ENCODE data around the gene PDE2A. TPM values are rescaled to one million over a fixed set of nuclear protein-coding genes. Genes with fewer than 3 reads are reported as not detected.

Gene PDE2A
- total and polyA plus RNA-seq, 2 of the 4 experiments (the other 2 are of a cell fraction): 0.02 TPM; not detected in 1

DNA sequence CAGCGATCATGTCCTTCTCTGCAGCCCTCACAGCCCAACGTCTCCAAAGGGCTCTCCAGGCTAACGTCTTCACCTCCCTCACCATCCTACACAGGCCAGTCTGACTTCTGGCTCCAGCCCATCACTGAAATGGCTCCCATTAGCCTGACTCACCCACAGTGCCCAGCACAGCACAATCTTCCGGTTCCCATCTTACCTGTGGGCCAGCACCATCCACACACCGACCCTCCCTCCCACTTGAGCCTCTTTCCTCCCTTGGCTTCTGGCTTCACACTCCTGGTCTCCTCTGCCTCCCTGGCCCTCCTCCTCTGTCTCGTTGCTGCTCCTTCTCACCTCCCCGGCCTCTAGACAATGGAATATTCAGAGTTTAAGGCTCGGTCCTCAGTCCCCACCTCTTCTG, 51.2 kb downstream of the PDE2A start:
- H3K79me1 ChIP-seq (ENCODE audit: low read depth in 1 of 2, low read length in 2 of 2): no peaks in the 10 kb centered on the region
- H3K56ac ChIP-seq (ENCODE audit: extremely low read depth, insufficient read depth, low read length): no peak overlapping the region
- CTCF ChIA-PET: no interaction called here
- H3K9me1 ChIP-seq (ENCODE audit: insufficient read depth, low read length): no peaks in the 10 kb centered on the region
- DNase-seq: no peak
- H4K20me1 ChIP-seq (ENCODE audit: insufficient read depth, low read length): no peaks in the 10 kb centered on the region
- no peak overlapping the region for H2BK15ac ChIP-seq (ENCODE audit: low read depth, low read length)
- no peak overlapping the region for H3K14ac ChIP-seq (replicated peaks; ENCODE audit: low read depth, low read length)
- no TSS peak for BruUV-seq (replicated peaks)
- in situ Hi-C loops (cut with MboI; ENCODE audit: low sequenced_read_pairs) (no loop called here), intact Hi-C loops (cut with micrococcal nuclease) (no loop called here), dilution Hi-C loops (cut with HindIII; ENCODE audit: low sequenced_read_pairs, unreplicated experiment) (no loop called here)
- H3K4ac ChIP-seq (ENCODE audit: low read depth, low read length): no peak overlapping the region
- peaks cover 61% of the 10 kb centered on the region for H3K27me3 ChIP-seq (ENCODE audit: control insufficient read depth, insufficient read depth, low read length)
- H3K4me2 ChIP-seq (ENCODE audit: low read depth, low read length): no peak overlapping the region
- H3K18ac ChIP-seq (ENCODE audit: low read depth, low read length): no peak overlapping the region
- no peak overlapping the region for H3K27ac ChIP-seq (ENCODE audit: insufficient read depth, low read length)
- no peak overlapping the region for H3K9ac ChIP-seq (ENCODE audit: low read depth, low read length)
- ATAC-seq (ENCODE audit: low read depth): no peak
- H3K4me3 ChIP-seq (ENCODE audit: insufficient read depth, low read depth, low read length): no peak overlapping the region
- H3K4me1 ChIP-seq (ENCODE audit: control insufficient read depth, insufficient read depth, low read length): peaks cover 7% of the 10 kb centered on the region; the same call in 1 of the 2 replicates
- H2AFZ ChIP-seq (replicated peaks; ENCODE audit: low read length, poor library complexity): no peak overlapping the region
- WGBS, 2 experiments (ENCODE audit: extremely low coverage in 2 of 2, insufficient read length in 1 of 2): 43% methylated on average over 6 of the region's 8 CpGs; no CpG with 5 or more reads in 1 of the 2 experiments
- H3K23ac ChIP-seq (ENCODE audit: low read depth, low read length): no peak overlapping the region
- no peak overlapping the region for H4K91ac ChIP-seq (ENCODE audit: insufficient read depth, low read depth, low read length)
- no peak overlapping the region for H2BK20ac ChIP-seq (ENCODE audit: low read depth, low read length)
- TF ChIP-seq NFE2L2 (IDR thresholded peaks at IDR 0.05; ENCODE audit: low read depth, low read length): no peak
- TF ChIP-seq MAZ (IDR thresholded peaks at IDR 0.05; ENCODE audit: borderline replicate concordance, low read depth, low read length): no peak
- TF ChIP-seq POLR2A (IDR thresholded peaks at IDR 0.05; ENCODE audit: low read depth, low read length): no peak
- no peak for TF ChIP-seq CHD1 (IDR thresholded peaks at IDR 0.05; ENCODE audit: low read depth, low read length)
- TF ChIP-seq CTCF (conservative IDR thresholded peaks at IDR 0.05; ENCODE audit: low read depth, low read length): no peak
- no peak for TF ChIP-seq FOS (IDR thresholded peaks at IDR 0.05; ENCODE audit: low read depth, low read length)
- no peak for TF ChIP-seq RCOR1 (IDR thresholded peaks at IDR 0.05; ENCODE audit: insufficient replicate concordance, low read length)
- no peak for TF ChIP-seq MXI1 (IDR thresholded peaks at IDR 0.05; ENCODE audit: borderline replicate concordance, low read depth, low read length)
- TF ChIP-seq, protein P1, sequence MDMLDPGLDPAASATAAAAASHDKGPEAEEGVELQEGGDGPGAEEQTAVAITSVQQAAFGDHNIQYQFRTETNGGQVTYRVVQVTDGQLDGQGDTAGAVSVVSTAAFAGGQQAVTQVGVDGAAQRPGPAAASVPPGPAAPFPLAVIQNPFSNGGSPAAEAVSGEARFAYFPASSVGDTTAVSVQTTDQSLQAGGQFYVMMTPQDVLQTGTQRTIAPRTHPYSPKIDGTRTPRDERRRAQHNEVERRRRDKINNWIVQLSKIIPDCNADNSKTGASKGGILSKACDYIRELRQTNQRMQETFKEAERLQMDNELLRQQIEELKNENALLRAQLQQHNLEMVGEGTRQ (IDR thresholded peaks at IDR 0.05; ENCODE audit: low read depth, low read length): no peak
- no peak for TF ChIP-seq BHLHE40 (IDR thresholded peaks at IDR 0.05; ENCODE audit: low read depth, low read length)
- TF ChIP-seq MAFK (IDR thresholded peaks at IDR 0.05; ENCODE audit: low read depth, low read length): no peak
- no peak for TF ChIP-seq RAD21 (IDR thresholded peaks at IDR 0.05; ENCODE audit: low read length)
- TF ChIP-seq SMC3 (IDR thresholded peaks at IDR 0.05; ENCODE audit: low read depth, low read length): no peak
- TF ChIP-seq RFX5 (IDR thresholded peaks at IDR 0.05; ENCODE audit: low read depth, low read length): no peak
- TF ChIP-seq ELK1 (IDR thresholded peaks at IDR 0.05; ENCODE audit: borderline replicate concordance, low read depth, low read length): no peak
- no peak for TF ChIP-seq CEBPB (IDR thresholded peaks at IDR 0.05; ENCODE audit: low read depth, low read length)
- no peak overlapping the region for H4K8ac ChIP-seq (ENCODE audit: low read depth in 2 of 2, low read length in 2 of 2)
- POLR2A ChIA-PET (ENCODE audit: unreplicated experiment): no interaction called here
- H2AK9ac ChIP-seq (replicated peaks; ENCODE audit: low read depth, low read length, poor library complexity): no peak overlapping the region
- no peak overlapping the region for H4K5ac ChIP-seq (ENCODE audit: low read depth, low read length)
- H2BK5ac ChIP-seq (ENCODE audit: low read depth, low read length, poor library complexity, severe bottlenecking): no peak overlapping the region
- no peak overlapping the region for H2AK5ac ChIP-seq (ENCODE audit: low read depth, low read length)
- no peaks in the 10 kb centered on the region for H3K36me3 ChIP-seq (ENCODE audit: control insufficient read depth, insufficient read depth, low read length)
- H2BK120ac ChIP-seq (ENCODE audit: low read depth, low read length): no peak overlapping the region
- H3K9me3 ChIP-seq (ENCODE audit: control insufficient read depth, insufficient read depth, low read length): no peaks in the 10 kb centered on the region

Measured in IMR-90 (cell line).